Epithelial cell of proximal tubule (primary cell): Measurements from ENCODE around the gene SHANK3. TPM values are rescaled to one million over a fixed set of nuclear protein-coding genes. Genes with fewer than 3 reads are reported as not detected.

Source experiments
- DNase-seq: peaks from one replicate; pipeline ENCODE4 v3.0.0-alpha.2; 2011; ENCODE audit warnings: low read depth
- H3K4me3 ChIP-seq: 2 replicates; pipeline ENCODE4 v1.5.1; 2011; ENCODE audit warnings: low read depth, mild to moderate bottlenecking, low read length
- total RNA-seq: library from RNA; depleted of rRNA; stranded (reverse); fragments of >200 nt; gene quantifications from 2 replicates; pipeline ENCODE4 v1.2.3, GENCODE V29; 2015
- TF ChIP-seq, protein P1 (sequence below): conservative IDR thresholded peaks from 2 replicates; pipeline ENCODE4 v1.5.1; 2012; ENCODE audit warnings: low read depth, mild to moderate bottlenecking, low read length

SHANK3 gene
- total RNA-seq, 1 donor from 2014 or later, result 3.6 TPM

DNA sequence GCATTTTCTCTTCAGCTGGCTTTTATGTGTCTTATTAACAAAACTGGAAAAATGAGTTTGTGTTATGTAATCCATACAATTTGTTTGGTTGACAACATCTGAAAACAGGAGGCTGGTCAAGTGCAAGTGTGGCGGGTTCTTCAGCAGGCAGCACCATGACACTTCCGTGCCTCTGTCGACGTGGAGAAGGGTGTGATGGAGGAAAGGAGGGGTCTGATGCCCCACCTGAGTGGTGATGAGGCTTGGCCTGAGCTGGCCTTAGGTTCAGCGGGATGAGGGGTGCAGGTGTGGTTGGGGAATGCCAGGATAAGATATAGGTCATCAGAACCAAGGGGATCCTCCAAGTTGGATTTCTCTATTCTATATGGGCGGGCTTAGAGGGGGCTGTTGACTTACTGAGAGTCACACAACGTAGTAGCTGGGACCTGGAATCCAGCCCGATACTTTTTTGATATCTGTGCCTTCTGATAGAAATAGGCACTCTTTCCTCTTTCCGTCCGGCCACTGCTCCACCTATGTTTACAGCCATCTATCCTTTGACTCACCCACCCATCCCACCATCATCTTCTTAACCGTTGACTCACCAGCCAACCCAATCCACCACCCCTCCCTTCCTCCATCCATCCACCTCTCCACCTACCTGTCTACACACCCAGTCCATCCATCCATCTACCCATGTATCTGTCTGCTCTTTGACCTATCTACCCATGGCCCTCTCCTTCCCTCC, 29.0 kb downstream of the SHANK3 start:
- H3K4me3 ChIP-seq, result no peak overlapping the region
- TF ChIP-seq, protein P1, sequence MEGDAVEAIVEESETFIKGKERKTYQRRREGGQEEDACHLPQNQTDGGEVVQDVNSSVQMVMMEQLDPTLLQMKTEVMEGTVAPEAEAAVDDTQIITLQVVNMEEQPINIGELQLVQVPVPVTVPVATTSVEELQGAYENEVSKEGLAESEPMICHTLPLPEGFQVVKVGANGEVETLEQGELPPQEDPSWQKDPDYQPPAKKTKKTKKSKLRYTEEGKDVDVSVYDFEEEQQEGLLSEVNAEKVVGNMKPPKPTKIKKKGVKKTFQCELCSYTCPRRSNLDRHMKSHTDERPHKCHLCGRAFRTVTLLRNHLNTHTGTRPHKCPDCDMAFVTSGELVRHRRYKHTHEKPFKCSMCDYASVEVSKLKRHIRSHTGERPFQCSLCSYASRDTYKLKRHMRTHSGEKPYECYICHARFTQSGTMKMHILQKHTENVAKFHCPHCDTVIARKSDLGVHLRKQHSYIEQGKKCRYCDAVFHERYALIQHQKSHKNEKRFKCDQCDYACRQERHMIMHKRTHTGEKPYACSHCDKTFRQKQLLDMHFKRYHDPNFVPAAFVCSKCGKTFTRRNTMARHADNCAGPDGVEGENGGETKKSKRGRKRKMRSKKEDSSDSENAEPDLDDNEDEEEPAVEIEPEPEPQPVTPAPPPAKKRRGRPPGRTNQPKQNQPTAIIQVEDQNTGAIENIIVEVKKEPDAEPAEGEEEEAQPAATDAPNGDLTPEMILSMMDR, result no peak
- no peak for DNase-seq

DNA sequence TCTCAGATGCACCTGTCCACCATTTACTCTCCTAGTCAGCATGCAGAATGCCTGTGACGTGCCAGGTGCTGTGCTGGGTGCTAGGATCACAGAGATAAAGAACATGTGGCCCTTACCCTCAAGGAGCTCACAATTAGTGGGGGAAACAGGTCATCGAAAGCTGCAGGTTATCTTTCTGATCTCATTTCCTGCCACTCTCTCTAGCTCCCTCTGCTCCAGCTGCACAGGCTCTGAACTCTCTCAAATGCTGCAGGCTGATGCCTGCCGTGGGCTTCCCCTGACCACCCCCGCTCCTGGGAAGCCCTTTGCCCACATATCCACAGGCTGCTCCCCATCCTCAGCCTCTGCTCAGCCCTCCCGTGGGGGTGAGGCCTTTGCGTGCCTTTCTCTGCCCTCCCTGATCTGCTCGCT, 29.6 kb downstream of the SHANK3 start:
- H3K4me3 ChIP-seq, result no peak overlapping the region
- no peak for DNase-seq
- TF ChIP-seq, protein P1, result no peak

DNA sequence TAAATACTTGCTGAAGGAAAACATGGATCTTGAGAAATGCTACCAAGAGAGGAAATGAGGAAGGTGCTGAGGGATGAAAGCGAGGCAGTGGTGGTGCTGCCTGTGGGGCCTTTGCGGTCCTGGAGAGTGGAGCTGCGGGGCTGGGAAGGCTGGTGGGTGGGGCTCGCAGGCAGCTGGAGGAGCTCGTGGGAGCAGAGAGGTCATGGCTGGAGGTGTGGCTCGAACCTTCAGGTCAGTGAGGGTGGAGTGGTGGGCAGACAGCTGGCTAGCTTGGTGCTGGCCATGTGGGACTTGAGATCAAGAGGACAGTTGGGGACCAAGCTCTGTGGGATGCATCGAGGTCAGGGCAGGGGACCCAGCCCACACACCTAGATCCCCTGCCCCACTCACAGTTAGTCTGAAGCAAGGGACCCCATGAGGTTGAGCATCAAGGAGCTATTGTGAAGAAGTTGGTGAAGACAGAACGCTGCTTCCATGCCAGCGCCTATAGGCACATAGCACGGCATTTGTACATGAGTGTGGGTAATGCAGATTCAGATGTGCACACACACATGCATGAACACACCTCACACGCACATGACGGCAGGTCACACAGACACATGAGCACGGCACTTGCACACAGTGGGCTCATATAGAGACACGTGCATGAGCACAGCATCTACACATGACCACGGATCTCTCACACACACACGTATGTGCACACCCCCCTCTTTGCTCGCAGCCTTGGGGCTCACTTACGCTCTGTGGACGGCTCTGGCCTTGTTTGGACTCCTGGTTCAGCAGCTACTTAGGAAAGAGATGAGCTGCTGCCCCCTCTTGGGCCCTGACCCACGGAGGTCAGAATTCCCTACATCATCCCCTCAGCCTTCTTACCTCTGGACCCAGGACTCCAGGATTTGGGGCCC, 30.4 kb downstream of the SHANK3 start:
- H3K4me3 ChIP-seq, result no peak overlapping the region
- TF ChIP-seq, protein P1, result no peak
- no peak for DNase-seq

DNA sequence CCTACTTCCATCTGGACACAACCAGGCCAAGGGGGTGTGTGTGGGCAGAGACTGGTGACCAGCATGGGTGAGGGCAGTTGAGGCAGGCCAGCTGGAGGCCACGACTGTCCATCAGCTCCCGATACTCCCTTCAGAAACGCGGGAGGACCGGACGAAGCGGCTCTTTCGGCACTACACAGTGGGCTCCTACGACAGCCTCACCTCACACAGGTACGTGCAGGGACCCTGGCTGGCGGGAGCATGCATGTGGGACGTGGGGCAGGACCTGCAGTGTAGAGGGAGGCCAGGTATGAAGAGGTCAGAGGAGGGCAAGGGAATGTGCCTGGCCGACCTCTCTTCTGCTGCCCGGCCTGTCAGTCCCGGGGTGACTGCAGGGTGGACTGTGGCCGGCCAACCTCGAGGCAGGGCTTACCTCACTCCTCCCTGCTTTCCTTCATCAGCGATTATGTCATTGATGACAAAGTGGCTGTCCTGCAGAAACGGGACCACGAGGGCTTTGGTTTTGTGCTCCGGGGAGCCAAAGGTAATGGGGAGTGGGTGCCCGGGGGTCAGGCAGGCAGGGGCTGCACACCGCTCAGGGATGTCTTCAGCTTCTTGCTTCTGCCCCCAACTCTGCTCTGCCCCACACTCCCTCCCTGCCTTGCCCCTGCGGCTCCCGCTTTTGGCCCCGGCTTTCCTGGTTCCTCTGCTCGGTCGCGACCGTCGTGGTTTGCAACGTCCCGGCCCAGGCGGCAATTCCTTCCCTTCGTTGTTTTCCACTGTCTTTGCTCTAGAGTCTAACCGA, 31.3 kb downstream of the SHANK3 start:
- no peak for DNase-seq
- TF ChIP-seq, protein P1, result no peak
- H3K4me3 ChIP-seq, result no peak overlapping the region

DNA sequence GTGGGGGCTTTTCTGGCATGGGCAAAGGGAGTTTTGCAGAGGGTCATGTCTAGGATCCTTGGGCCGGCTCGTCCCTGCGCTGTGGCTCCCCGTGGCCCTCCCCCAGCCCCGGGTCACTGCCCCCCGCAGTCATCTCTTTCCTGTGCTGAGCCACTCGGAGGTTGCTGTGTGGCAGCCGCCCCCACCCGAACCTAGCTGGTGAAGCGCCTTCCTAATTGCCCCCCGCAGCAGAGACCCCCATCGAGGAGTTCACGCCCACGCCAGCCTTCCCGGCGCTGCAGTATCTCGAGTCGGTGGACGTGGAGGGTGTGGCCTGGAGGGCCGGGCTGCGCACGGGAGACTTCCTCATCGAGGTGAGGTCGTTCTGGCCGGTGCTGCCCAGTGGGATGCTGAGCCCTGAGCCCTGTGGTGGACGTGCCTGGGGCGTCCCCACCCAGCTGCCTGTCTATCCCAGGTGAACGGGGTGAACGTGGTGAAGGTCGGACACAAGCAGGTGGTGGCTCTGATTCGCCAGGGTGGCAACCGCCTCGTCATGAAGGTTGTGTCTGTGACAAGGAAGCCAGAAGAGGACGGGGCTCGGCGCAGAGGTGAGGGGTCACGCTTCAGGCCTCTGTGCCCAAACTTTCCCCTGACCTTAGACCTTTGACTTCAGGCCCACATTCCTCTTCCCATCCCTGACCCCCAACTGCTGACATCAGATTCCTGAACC, 32.0 kb downstream of the SHANK3 start:
- no peak for DNase-seq
- no peak overlapping the region for H3K4me3 ChIP-seq

More for the DNA sequence above, 32.0 kb downstream of the SHANK3 start:
- TF ChIP-seq, protein P1, result no peak
